T-helper 17 cell (primary cell): Measurements from ENCODE around the gene TEX35. TPM values are rescaled to one million over a fixed set of nuclear protein-coding genes. Genes with fewer than 3 reads are reported as not detected.

Experiments used
- ATAC-seq: fragments of 150-1000 bp; cut with Tn5 transposase; 2 replicates; pipeline ENCODE4 v1.10.0; 2021; ENCODE audit warnings: mild to moderate bottlenecking, moderate library complexity
- DNase-seq, 3 donors: peaks; one replicate each; pipeline versions ENCODE4 v3.0.0 to v3.0.0-alpha.2; 2020 to 2021
- H3K9me3 ChIP-seq: one replicate; pipeline ENCODE4 v1.7.0; 2013; ENCODE audit warnings: low read length, mild to moderate bottlenecking; ENCODE audit not compliant: control insufficient read depth, poor library complexity, severe bottlenecking
- H3K27ac Mint-ChIP-seq: one replicate; pipeline ENCODE4 v1.8.0; 2022; ENCODE audit warnings: mild to moderate bottlenecking, moderate library complexity, mixed read lengths
- H3K27me3 Mint-ChIP-seq: one replicate; pipeline ENCODE4 v1.8.0; 2022; ENCODE audit warnings: mixed read lengths
- H3K36me3 Mint-ChIP-seq: one replicate; pipeline ENCODE4 v1.8.0; 2022; ENCODE audit warnings: low read depth, mixed read lengths
- H3K4me1 Mint-ChIP-seq: one replicate; pipeline ENCODE4 v1.8.0; 2022; ENCODE audit warnings: mild to moderate bottlenecking, mixed read lengths
- H3K4me3 Mint-ChIP-seq: one replicate; pipeline ENCODE4 v1.8.0; 2022; ENCODE audit warnings: mild to moderate bottlenecking, moderate library complexity, mixed read lengths
- total RNA-seq, 4 donors: library from RNA in 2 of 4; stranded (reverse) in 2 of 4; gene quantifications; one replicate each; pipeline ENCODE4 v1.2.3 and lab custom pipeline; 2022 to 2026

The TEX35 gene
- total RNA-seq, 2 donors from 2014 or later: not detected

GRCh38 chr1:178510155-178510554 is 2.8 kb upstream of the TEX35 start:
- Mint-ChIP-seq H3K36me3 (no peaks in the 10 kb centered on the region), H3K27me3 (peaks cover 18% of the 10 kb centered on the region), H3K27ac (no peak overlapping the region)

GRCh38 chr1:178513278-178513983 is 522 bp downstream of the TEX35 start:
- no peaks in the 10 kb centered on the region for H3K9me3 ChIP-seq
- no peak overlapping the region for H3K4me3 Mint-ChIP-seq
- H3K27me3 Mint-ChIP-seq: peaks cover 12% of the 10 kb centered on the region
- H3K27ac Mint-ChIP-seq: no peak overlapping the region
- no peaks in the 10 kb centered on the region for H3K4me1 Mint-ChIP-seq
- H3K36me3 Mint-ChIP-seq: no peaks in the 10 kb centered on the region
- ATAC-seq (no peak), DNase-seq (no peak)

More at GRCh38 chr1:178510155-178510554, 2.8 kb upstream of the TEX35 start:
- DNase-seq (no peak), ATAC-seq (no peak)
- H3K4me1 Mint-ChIP-seq: no peaks in the 10 kb centered on the region
- H3K4me3 Mint-ChIP-seq: no peak overlapping the region
- no peaks in the 10 kb centered on the region for H3K9me3 ChIP-seq

- H3K9me3 ChIP-seq: no peaks in the 10 kb centered on the region
- no peak overlapping the region for H3K27ac Mint-ChIP-seq
- no peak overlapping the region for H3K4me3 Mint-ChIP-seq
- ATAC-seq (no peak), DNase-seq (no peak)
- peaks cover 3% of the 10 kb centered on the region for H3K4me1 Mint-ChIP-seq
- H3K36me3 Mint-ChIP-seq: no peaks in the 10 kb centered on the region
- peaks cover 18% of the 10 kb centered on the region for H3K27me3 Mint-ChIP-seq
Observed at GRCh38 chr1:178516110-178516509, 3.2 kb downstream of the TEX35 start.

- Mint-ChIP-seq H3K4me3 (no peak overlapping the region), H3K27me3 (peaks cover 19% of the 10 kb centered on the region), H3K36me3 (no peaks in the 10 kb centered on the region), H3K4me1 (peaks cover 3% of the 10 kb centered on the region), H3K27ac (no peak overlapping the region)
- H3K9me3 ChIP-seq: no peaks in the 10 kb centered on the region
- no peak for ATAC-seq
- DNase-seq: no peak
Observed at GRCh38 chr1:178518894-178519293, 6.0 kb downstream of the TEX35 start.

- ATAC-seq (no peak), DNase-seq (no peak)
- no peaks in the 10 kb centered on the region for H3K9me3 ChIP-seq
- Mint-ChIP-seq H3K36me3 (no peaks in the 10 kb centered on the region), H3K27ac (no peak overlapping the region), H3K4me3 (no peak overlapping the region), H3K4me1 (peaks cover 3% of the 10 kb centered on the region), H3K27me3 (peaks cover 13% of the 10 kb centered on the region)
Observed at GRCh38 chr1:178520803-178521202, 7.9 kb downstream of the TEX35 start.

GRCh38 chr1:178521241-178521640 is 8.3 kb downstream of the TEX35 start:
- DNase-seq (no peak), ATAC-seq (no peak)
- Mint-ChIP-seq H3K27ac (no peak overlapping the region), H3K4me1 (peaks cover 3% of the 10 kb centered on the region), H3K4me3 (no peak overlapping the region), H3K36me3 (no peaks in the 10 kb centered on the region), H3K27me3 (peaks cover 13% of the 10 kb centered on the region)
- H3K9me3 ChIP-seq: no peaks in the 10 kb centered on the region

- DNase-seq (no peak), ATAC-seq (no peak)
- no peaks in the 10 kb centered on the region for H3K4me1 Mint-ChIP-seq
- no peak overlapping the region for H3K27ac Mint-ChIP-seq
- H3K27me3 Mint-ChIP-seq: peaks cover 27% of the 10 kb centered on the region
- peaks cover 7% of the 10 kb centered on the region for H3K36me3 Mint-ChIP-seq
- H3K9me3 ChIP-seq: no peaks in the 10 kb centered on the region
- no peak overlapping the region for H3K4me3 Mint-ChIP-seq
Observed at GRCh38 chr1:178527117-178527516, 14.2 kb downstream of the TEX35 start.

GRCh38 chr1:178528228-178528952 is 15.5 kb downstream of the TEX35 start:
- H3K4me1 Mint-ChIP-seq: peaks cover 3% of the 10 kb centered on the region
- no peaks in the 10 kb centered on the region for H3K9me3 ChIP-seq
- H3K27ac Mint-ChIP-seq: peak overlapping the region; percentile 24
- DNase-seq (no peak), ATAC-seq (no peak)
- no peak overlapping the region for H3K4me3 Mint-ChIP-seq
- H3K36me3 Mint-ChIP-seq: peaks cover 7% of the 10 kb centered on the region
- peaks cover 27% of the 10 kb centered on the region for H3K27me3 Mint-ChIP-seq

- Mint-ChIP-seq H3K27ac (peak overlapping the region; percentile 24), H3K4me3 (no peak overlapping the region), H3K36me3 (peaks cover 7% of the 10 kb centered on the region), H3K4me1 (peaks cover 3% of the 10 kb centered on the region), H3K27me3 (peaks cover 27% of the 10 kb centered on the region)
- ATAC-seq: no peak
- DNase-seq: no peak
- no peaks in the 10 kb centered on the region for H3K9me3 ChIP-seq
Observed at GRCh38 chr1:178528953-178529335, 16.0 kb downstream of the TEX35 start.

- ATAC-seq (no peak), DNase-seq (no peak)
- H3K27me3 Mint-ChIP-seq: peaks cover 27% of the 10 kb centered on the region
- no peak overlapping the region for H3K4me3 Mint-ChIP-seq
- no peak overlapping the region for H3K27ac Mint-ChIP-seq
- H3K9me3 ChIP-seq: no peaks in the 10 kb centered on the region
- H3K36me3 Mint-ChIP-seq: peaks cover 7% of the 10 kb centered on the region
- peaks cover 3% of the 10 kb centered on the region for H3K4me1 Mint-ChIP-seq
Observed at GRCh38 chr1:178529364-178530036, 16.6 kb downstream of the TEX35 start.

- Mint-ChIP-seq H3K36me3 (peaks cover 7% of the 10 kb centered on the region), H3K27ac (peak overlapping the region; percentile 72), H3K4me1 (peaks cover 3% of the 10 kb centered on the region), H3K4me3 (no peak overlapping the region), H3K27me3 (peaks cover 27% of the 10 kb centered on the region)
- ATAC-seq: no peak
- no peak for DNase-seq
- no peaks in the 10 kb centered on the region for H3K9me3 ChIP-seq
Observed at GRCh38 chr1:178530037-178530402, 17.1 kb downstream of the TEX35 start.

GRCh38 chr1:178530502-178530901 is 17.6 kb downstream of the TEX35 start:
- Mint-ChIP-seq H3K4me3 (no peak overlapping the region), H3K36me3 (peaks cover 7% of the 10 kb centered on the region), H3K27me3 (peaks cover 27% of the 10 kb centered on the region), H3K27ac (peak overlapping the region; percentile 72), H3K4me1 (peaks cover 3% of the 10 kb centered on the region)
- DNase-seq (no peak), ATAC-seq (no peak)
- no peaks in the 10 kb centered on the region for H3K9me3 ChIP-seq

GRCh38 chr1:178531887-178532286 is 19.0 kb downstream of the TEX35 start:
- ATAC-seq: peak; percentile 12
- H3K9me3 ChIP-seq: no peaks in the 10 kb centered on the region
- Mint-ChIP-seq H3K36me3 (peaks cover 6% of the 10 kb centered on the region), H3K4me1 (peaks cover 3% of the 10 kb centered on the region), H3K4me3 (no peak overlapping the region), H3K27me3 (peaks cover 27% of the 10 kb centered on the region), H3K27ac (peak overlapping the region; percentile 79)
- DNase-seq: no peak
